Heart right ventricle (tissue), 16 donors: ENCODE measurements around the gene CENPP. TPM values are rescaled to one million over a fixed set of nuclear protein-coding genes. Genes with fewer than 3 reads are reported as not detected.

Experiments
- ATAC-seq, 8 donors: fragments of 200-7000 bp; cut with Tn5 transposase; one replicate each; pipeline ENCODE4 v1.9.1; 2020; ENCODE audit warnings: mild to moderate bottlenecking in 8 of 8, moderate library complexity in 8 of 8, moderate number of reproducible peaks in 1 of 8
- DNase-seq, 2 donors: peaks; one replicate each; pipeline ENCODE4 v3.0.0-alpha.2; 2020
- H3K27ac ChIP-seq, 10 donors: fragments of 200-600 bp; sonication (generic) in 2 of 10; one replicate each; pipeline versions ENCODE4 v1.5.0 to v1.8.0; 2020 to 2022; ENCODE audit warnings: mild to moderate bottlenecking in 3 of 10
- H3K27me3 ChIP-seq, 7 donors: fragments of 200-600 bp; one replicate each; pipeline ENCODE4 v1.8.0; 2021 to 2022; ENCODE audit warnings: mild to moderate bottlenecking in 2 of 7
- H3K36me3 ChIP-seq, 9 donors: fragments of 200-600 bp; sonication (generic) in 1 of 9; one replicate each; pipeline versions ENCODE4 v1.5.0 to v1.8.0; 2020 to 2022; ENCODE audit warnings: mild to moderate bottlenecking in 2 of 9
- H3K4me1 ChIP-seq, 9 donors: fragments of 200-600 bp; sonication (generic) in 1 of 9; one replicate each; pipeline versions ENCODE4 v1.5.0 to v1.8.0; 2020 to 2022; ENCODE audit warnings: mild to moderate bottlenecking in 4 of 9
- H3K4me3 ChIP-seq, 10 donors: fragments of 200-600 bp; sonication (generic) in 2 of 10; one replicate each; pipeline versions ENCODE4 v1.5.0 to v1.8.0; 2020 to 2022; ENCODE audit warnings: mild to moderate bottlenecking in 7 of 10, moderate library complexity in 2 of 10
- H3K9me3 ChIP-seq, 11 donors: fragments of 200-600 bp in 10 of 11; sonication (generic) in 2 of 11; one replicate each; pipeline versions ENCODE4 v1.5.0 to v1.8.0; 2013 to 2022; ENCODE audit warnings: mild to moderate bottlenecking in 2 of 11, control low read depth in 1 of 11, moderate library complexity in 1 of 11
- WGBS, 2 donors: extraction: QIAGEN DNeasy Blood & Tissue Kit; methylation state at CpG; one replicate each; pipeline ENCODE4 v1.1.7; 2013; ENCODE audit warnings: inconsistent platforms in 1 of 2; 5-methylcytosine and 5-hydroxymethylcytosine counted together
- intact Hi-C, 10 donors: fragments of 100-400 bp; cut with DNase I; formaldehyde crosslinking; loops; one replicate each; pipeline versions ENCODE4 v1.11.1 to v1.14.2; 2022
- polyA plus RNA-seq, 2 donors: library from polyadenylated mRNA; stranded (reverse); fragments of 200-250 nt; gene quantifications; one replicate each; pipeline ENCODE4 v1.2.3, GENCODE V29; 2013
- total RNA-seq, 10 donors: library from RNA; stranded (reverse); fragmentation: NEBNext Ultra II Directional in 3 of 10; extraction: Animal tissue kit (Norgen Biotek cat#: 25700) in 3 of 10; gene quantifications; one replicate each; pipeline versions ENCODE4 v1.2.1 to v1.2.4, GENCODE V29; 2021 to 2023
- TF ChIP-seq, protein P1 (sequence below), 9 donors: fragments of 200-600 bp; sonication (generic) in 2 of 9; IDR thresholded peaks; one replicate each; pipeline versions ENCODE4 v1.5.0 to v1.8.0; 2021 to 2022; ENCODE audit warnings: antibody characterized with exemption in 9 of 9, mild to moderate bottlenecking in 5 of 9, moderate library complexity in 1 of 9
- donor health status: Arrhythmogenic right ventricular cardiomyopathy.
- donor health status: ischemic (EF 13 %, LVEDD 7.1; RV severe dilation, severe dysfunction).
- donor health status: healthy with polysubstance abuse.
- donor health status: DM: no; HTN: yes; CAD: no.
- donor health status: DM: no; HTN: no; CAD: no.
- donor health status: ischemic (EF 25% LVEDD 6.9; RV normal size, moderate dysfunction).
- donor health status: ischemic (EF 25% LVEDD 5.7; RV mildly dilated, moderate dysfunction).
- donor health status: healthy.
- donor health status: DM: yes; HTN: yes; CAD: no.
- donor health status: Ischemic cardiomyopathy.
- donor health status: ischemic (EF 35%, LVEDD 5.7; RV mildly dilated, moderate dysfunction).
- donor health status: nonischemic (EF 11% LVEDD 7.7; RV severe dilation, severe dysfunction).
- donor health status: DM: yes; HTN: yes; CAD: no.
- donor health status: PGD.
- donor health status: ischemic (EF 29% LVEDD 5.4; RV normal size, mild dysfunction).
- donor health status: nonischemic (EF 23%, LVEDD 6.1; RV moderate dilation, normal function).

CENPP gene
- total and polyA plus RNA-seq, 12 donors, result 1.3 to 5.2 (median 2.8) TPM

- Histone ChIP-seq H3K9me3 (peaks cover 0 to 32% (median 2%) of the 10 kb centered on the region in 11 donors), H3K36me3 (no peaks in the 10 kb centered on the region), H3K27ac (peak overlapping the region in 9 of 10 donors; percentile 8 to 86 (median 69)), H3K4me1 (peaks cover 0 to 42% (median 16%) of the 10 kb centered on the region in 9 donors), H3K27me3 (no peaks in the 10 kb centered on the region), H3K4me3 (peak overlapping the region in 8 of 10 donors; percentile 19 to 54 (median 38))
- intact Hi-C loops, result loop anchor here in 2 of 10 donors (5.0 kb wide), 2 partner anchors 52 to 58 kb away; partner anchors contain the start of gene ASPN (in 1 of the 2)
- TF ChIP-seq, protein P1, sequence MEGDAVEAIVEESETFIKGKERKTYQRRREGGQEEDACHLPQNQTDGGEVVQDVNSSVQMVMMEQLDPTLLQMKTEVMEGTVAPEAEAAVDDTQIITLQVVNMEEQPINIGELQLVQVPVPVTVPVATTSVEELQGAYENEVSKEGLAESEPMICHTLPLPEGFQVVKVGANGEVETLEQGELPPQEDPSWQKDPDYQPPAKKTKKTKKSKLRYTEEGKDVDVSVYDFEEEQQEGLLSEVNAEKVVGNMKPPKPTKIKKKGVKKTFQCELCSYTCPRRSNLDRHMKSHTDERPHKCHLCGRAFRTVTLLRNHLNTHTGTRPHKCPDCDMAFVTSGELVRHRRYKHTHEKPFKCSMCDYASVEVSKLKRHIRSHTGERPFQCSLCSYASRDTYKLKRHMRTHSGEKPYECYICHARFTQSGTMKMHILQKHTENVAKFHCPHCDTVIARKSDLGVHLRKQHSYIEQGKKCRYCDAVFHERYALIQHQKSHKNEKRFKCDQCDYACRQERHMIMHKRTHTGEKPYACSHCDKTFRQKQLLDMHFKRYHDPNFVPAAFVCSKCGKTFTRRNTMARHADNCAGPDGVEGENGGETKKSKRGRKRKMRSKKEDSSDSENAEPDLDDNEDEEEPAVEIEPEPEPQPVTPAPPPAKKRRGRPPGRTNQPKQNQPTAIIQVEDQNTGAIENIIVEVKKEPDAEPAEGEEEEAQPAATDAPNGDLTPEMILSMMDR (IDR thresholded peaks at IDR 0.05), result no peak
- WGBS, 2 donors, result 35 to 45% methylated on average over 1 of the region's 1 CpG
- ATAC-seq (no peak), DNase-seq (no peak)
Measured at GRCh38 chr9:92534674-92535073, 208.9 kb downstream of the CENPP start.

DNA sequence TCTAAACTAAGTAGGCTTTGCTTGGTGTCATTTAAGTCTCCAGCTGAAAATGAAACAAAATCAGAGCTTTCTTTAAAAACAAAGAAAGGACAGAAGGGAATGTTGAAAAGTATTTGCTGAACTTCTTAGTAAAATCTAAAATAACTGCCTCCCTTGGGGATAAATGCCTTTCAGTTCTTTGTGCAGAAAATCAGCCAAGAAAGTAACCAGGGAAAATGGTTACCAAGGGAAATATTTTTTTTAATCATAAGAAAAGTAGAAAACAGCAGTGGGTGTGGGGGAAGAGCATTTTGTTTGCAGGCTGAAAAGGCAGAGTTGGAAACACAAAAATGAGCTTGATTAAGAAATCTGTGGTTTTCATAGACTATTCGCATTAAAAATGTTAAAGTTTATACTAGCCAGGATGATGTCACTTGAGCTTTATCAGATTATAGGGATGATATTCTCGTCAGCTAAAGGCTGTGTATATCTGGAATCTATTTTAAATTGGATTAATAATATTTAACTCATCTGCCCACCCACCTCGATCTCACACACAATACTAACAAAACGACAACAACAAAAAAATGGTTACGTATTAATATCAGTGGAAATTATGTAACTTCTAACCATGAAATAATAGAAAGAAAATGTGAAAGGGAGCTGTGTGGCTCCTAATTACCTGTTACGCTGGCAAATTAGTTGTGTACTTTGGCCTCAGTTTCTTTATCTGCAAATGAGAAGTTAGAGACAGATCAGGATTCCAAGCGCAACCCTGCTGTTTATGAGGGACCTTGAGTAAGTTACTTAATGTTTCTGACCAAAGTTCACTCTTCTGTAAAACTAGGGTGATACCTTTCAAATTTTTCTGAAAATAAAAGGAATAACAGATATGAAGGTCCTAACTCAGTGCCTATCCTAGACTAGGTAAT lies 210.4 kb downstream of the CENPP start, which contains the start of gene ECM2:
Gene ECM2, minus strand, starts transcription at position 51 of the 911 bp plus-strand sequence. CDS start 13,124 bp downstream, outside the sequence.
- ATAC-seq, result peak in 7 of 8 donors; percentile 27 to 84 (median 76)
- H3K4me3 ChIP-seq, result peak within 1 kb of the TSS in 8 of 10 donors; percentile 26 to 54 (median 38)
- H3K27me3 ChIP-seq, result no peaks in the 10 kb centered on the region
- H3K27ac ChIP-seq, result peak within 1 kb of the TSS; percentile 40 to 86 (median 68)
- intact Hi-C loops, result loop anchor here in 2 of 10 donors (5.0 kb wide), 2 partner anchors 54 to 56 kb away; partner anchors contain the start of gene ASPN (in 1 of the 2)
- 52 to 65% methylated on average over 7 of the region's 7 CpGs for WGBS, 2 donors
- H3K36me3 ChIP-seq, result no peaks in the 10 kb centered on the region
- TF ChIP-seq, protein P1 (IDR thresholded peaks at IDR 0.05), result no peak
- peaks cover 0 to 42% (median 16%) of the 10 kb centered on the region in 9 donors for H3K4me1 ChIP-seq
- peak in 1 of 2 donors; percentile 20 for DNase-seq
- peaks cover 0 to 18% (median 0%) of the 10 kb centered on the region in 11 donors for H3K9me3 ChIP-seq

GRCh38 chr9:92538541-92538940 lies 212.8 kb downstream of the CENPP start:
- Histone ChIP-seq H3K27ac (peak overlapping the region in 1 of 10 donors; percentile 74), H3K36me3 (peaks cover 0 to 3% (median 0%) of the 10 kb centered on the region in 9 donors), H3K4me1 (peaks cover 0 to 42% (median 16%) of the 10 kb centered on the region in 9 donors), H3K4me3 (no peak overlapping the region), H3K9me3 (peaks cover 0 to 17% (median 3%) of the 10 kb centered on the region in 11 donors), H3K27me3 (no peaks in the 10 kb centered on the region)
- WGBS, 2 donors, result 86% methylated on average over 2 of the region's 2 CpGs
- TF ChIP-seq, protein P1 (IDR thresholded peaks at IDR 0.05), result no peak
- intact Hi-C loops, result loop anchor here in 2 of 10 donors (5.0 kb wide), 2 partner anchors 54 to 56 kb away; partner anchors contain the start of gene ASPN (in 1 of the 2)
- no peak for ATAC-seq
- no peak for DNase-seq

DNA sequence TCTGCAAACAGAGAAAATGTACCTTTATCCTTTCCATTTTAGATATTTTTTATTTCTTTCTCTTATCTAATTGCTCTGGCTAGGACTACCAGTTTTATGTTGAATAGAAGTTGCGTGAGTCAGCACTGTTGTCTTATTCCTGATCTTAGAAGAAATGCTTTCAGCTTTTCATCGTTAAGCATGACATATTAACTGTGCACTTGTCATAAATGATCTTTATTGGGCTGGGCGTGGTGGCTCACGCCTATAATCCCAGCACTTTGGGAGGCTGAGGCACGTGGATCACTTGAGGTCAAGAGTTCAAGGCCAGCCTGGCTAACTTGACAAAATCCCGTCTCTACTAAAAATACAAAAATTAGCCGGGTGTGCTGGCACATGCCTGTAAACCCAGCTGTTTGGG lies 218.2 kb downstream of the CENPP start:
- peaks cover 0 to 3% (median 0%) of the 10 kb centered on the region in 9 donors for H3K36me3 ChIP-seq
- peaks cover 0 to 18% (median 3%) of the 10 kb centered on the region in 11 donors for H3K9me3 ChIP-seq
- WGBS, 2 donors, result 88 to 92% methylated on average over 7 of the region's 7 CpGs
- H3K27ac ChIP-seq, result no peak overlapping the region
- H3K27me3 ChIP-seq, result no peaks in the 10 kb centered on the region
- TF ChIP-seq, protein P1 (IDR thresholded peaks at IDR 0.05), result no peak
- intact Hi-C loops, result no loop called here
- ATAC-seq (no peak), DNase-seq (no peak)
- no peak overlapping the region for H3K4me3 ChIP-seq
- H3K4me1 ChIP-seq, result no peaks in the 10 kb centered on the region
